ENCODE measurements around the gene RIPPLY2.
"Not testable (repeated sequence)": the region's sequence is repeated elsewhere in the genome, so short reads cannot be mapped to it uniquely, and the experiment has no call there.

Gene RIPPLY2, protein sequence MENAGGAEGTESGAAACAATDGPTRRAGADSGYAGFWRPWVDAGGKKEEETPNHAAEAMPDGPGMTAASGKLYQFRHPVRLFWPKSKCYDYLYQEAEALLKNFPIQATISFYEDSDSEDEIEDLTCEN

DNA sequence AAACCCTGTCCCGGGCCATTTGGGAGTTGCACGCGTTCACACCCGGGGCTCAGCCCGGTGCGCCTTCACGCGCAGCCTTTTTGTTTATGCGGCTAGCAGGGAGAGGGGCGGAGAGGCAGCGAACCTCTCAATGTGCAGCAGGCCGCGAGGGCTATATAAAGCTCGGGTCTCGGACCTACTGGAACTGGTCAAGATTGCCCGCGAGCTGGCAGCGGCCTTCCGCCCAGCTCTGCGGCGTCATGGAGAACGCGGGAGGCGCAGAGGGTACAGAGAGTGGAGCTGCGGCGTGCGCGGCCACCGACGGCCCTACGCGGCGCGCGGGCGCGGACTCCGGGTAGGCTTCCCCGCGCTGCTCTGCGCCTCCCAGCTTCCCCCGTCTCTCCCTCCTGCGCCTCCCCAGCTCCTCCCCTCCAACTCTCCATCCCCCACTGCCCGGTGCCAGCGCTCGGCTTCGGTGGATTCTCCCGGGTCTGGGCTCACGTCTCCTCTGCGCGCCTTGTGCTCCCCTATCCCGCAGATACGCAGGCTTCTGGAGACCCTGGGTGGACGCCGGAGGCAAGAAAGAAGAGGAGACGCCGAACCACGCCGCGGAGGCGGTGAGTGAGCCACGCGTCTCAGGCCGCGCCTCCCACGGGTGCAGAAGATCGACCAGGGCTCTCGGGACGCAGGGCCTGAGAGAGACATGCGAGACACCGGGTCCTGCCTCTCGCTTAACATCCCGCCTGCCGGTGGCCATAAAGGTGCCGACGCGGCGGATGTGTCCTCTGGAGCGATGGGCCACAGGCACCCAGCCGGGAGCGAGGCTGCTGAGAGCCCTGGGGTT lies at the start of gene RIPPLY2:
Gene RIPPLY2 (plus strand): TSS at position 183 of the 823 bp plus-strand sequence. CDS start 57 bp downstream, at position 240.
- DNase-seq (ENCODE audit: low read depth in 3 of 3, low spot score in 1 of 3): no peak

- not testable (repeated sequence) for DNase-seq (ENCODE audit: low read depth in 3 of 3, low spot score in 1 of 3)
Measured at GRCh38 chr6:83803492-83803891, 49.7 kb upstream of the RIPPLY2 start.

DNA sequence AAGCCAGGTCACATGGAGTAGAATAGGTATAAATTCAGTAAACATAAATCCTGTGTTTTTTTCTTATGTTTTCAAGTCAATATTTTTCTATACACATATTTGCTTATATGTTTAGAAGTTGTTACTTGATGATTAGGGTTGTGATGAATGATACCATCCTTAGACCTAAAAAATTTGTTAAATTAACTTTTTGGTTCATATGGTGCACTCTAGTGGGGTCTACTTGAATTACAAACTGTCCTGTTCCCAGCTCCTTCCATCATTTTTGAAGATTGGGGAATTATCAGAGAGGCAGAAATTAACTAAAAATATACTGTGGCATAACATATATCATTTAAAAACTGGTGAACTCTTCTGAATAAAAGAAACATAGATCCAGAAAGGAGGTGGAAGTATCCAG lies 48.3 kb upstream of the RIPPLY2 start:
- no peak for DNase-seq (ENCODE audit: low read depth in 3 of 3, low spot score in 1 of 3)

DNA sequence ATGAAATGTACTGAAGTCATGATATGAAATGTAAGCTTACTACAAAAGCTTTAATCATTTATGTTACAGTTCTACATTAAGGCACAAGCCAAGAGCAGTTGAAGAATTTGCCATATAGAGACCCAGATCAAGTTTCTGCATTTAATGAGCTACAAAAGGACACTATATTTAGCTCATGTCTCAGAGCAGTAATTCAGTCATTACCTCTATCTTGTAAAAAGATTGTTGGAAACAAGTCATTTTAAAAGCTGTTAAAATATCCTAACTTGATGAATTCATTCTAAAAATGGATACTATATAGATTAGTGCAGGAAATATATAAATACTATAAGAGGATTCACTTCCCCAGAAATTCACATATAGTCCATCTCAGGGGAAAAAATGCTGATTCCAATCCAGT lies 45.2 kb upstream of the RIPPLY2 start:
- DNase-seq (ENCODE audit: low read depth in 3 of 3, low spot score in 1 of 3): no peak

DNA sequence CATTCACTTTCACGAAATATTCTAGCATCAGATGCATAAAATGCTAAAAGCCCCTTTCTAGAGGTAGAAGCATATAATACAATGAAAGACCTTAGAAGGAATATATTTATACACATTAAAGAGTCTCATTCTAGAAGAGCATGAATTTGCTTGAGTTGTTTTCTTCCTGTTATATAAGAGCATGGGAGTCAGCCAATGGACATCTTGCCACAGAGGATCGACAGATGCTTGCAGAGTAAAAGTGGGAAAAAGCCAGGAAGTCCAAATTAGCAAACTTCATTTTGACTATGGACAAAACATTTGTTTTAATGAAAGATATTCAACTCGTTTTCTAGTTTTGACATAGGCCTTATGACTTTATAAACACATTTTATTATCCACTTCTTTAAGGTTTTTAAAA lies 44.2 kb upstream of the RIPPLY2 start:
- no peak for DNase-seq (ENCODE audit: low read depth in 3 of 3, low spot score in 1 of 3)

DNA sequence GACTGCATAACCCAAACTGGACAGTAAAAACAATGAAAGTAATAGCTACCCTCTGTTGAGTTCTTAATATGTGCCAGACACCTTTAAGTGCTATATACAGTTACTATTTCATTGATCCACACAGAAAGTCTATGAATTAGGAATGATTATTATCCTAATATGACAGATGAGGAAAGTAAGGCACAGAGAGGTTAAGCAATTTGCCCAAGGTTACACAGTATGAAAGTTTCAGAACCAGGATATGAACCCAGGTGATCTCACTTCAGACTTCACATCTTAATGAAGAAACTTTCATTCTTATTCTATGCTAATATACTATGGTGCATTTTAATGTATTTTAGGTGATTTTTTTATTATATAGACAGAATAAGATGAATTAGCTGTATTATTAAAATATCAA lies 40.6 kb upstream of the RIPPLY2 start:
- no peak for DNase-seq (ENCODE audit: low read depth in 3 of 3, low spot score in 1 of 3)

DNA sequence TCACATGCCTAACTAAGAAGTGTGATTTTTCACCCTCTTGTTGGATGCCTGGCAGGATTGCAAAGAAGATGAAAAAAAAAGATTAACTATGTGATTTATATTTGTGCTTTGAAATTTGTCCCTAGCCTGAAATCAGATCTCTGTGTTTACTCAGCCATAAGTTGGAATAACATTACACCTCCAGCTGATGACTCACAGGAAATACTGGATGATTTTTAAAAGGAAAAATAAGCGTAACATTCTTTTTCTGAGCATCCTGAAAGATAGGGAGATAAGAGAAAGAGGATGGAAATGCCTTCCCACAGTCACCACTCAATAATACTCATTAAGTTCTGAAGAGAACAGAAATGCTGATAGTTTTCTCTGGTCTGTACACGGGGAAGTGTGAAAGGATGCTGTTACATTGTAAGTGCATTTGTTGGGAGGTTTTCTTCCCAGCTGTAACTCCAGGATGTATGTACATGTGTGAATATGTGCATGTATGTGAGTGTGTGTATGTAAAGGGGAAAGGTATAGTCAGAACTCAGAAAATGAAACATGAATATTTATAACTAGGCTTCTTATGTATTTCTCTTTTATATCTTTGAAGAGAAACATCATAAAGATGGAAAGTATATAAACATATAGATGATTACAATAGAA lies 37.4 kb upstream of the RIPPLY2 start:
- no peak for DNase-seq (ENCODE audit: low read depth in 3 of 3, low spot score in 1 of 3)

GRCh38 chr6:83822629-83823169 lies 30.5 kb upstream of the RIPPLY2 start:
- DNase-seq (ENCODE audit: low read depth in 3 of 3, low spot score in 1 of 3): no peak

GRCh38 chr6:83824388-83824801 lies 28.8 kb upstream of the RIPPLY2 start:
- DNase-seq (ENCODE audit: low read depth in 3 of 3, low spot score in 1 of 3): no peak

DNA sequence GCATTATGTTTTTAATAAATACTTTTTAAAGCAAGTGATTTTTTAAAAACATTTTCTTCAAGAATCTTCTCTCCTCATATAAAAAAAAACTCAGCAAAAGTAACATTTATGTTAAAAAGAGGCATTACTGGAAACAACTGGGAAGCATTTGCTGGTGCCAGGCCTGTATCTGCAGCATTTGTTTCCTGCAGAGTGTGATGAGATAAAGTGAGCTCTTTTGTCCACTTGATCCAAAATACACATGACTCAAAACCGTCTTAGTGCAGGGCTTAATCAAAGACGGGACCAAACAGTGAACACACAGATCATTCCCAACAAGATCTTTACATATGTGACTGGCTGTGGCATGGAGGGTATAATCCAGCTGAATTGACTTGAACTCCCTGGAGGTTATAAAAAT lies 28.3 kb upstream of the RIPPLY2 start:
- no peak for DNase-seq (ENCODE audit: low read depth in 3 of 3, low spot score in 1 of 3)

GRCh38 chr6:83827050-83827449 lies 26.1 kb upstream of the RIPPLY2 start:
- no peak for DNase-seq (ENCODE audit: low read depth in 3 of 3, low spot score in 1 of 3)

GRCh38 chr6:83838727-83839126 lies 14.4 kb upstream of the RIPPLY2 start:
- DNase-seq (ENCODE audit: low read depth in 3 of 3, low spot score in 1 of 3): no peak

GRCh38 chr6:83844170-83844569 lies 9.0 kb upstream of the RIPPLY2 start:
- no peak for DNase-seq (ENCODE audit: low read depth in 3 of 3, low spot score in 1 of 3)

- no peak for DNase-seq (ENCODE audit: low read depth in 3 of 3, low spot score in 1 of 3)
Measured at GRCh38 chr6:83846291-83846690, 6.9 kb upstream of the RIPPLY2 start.

DNA sequence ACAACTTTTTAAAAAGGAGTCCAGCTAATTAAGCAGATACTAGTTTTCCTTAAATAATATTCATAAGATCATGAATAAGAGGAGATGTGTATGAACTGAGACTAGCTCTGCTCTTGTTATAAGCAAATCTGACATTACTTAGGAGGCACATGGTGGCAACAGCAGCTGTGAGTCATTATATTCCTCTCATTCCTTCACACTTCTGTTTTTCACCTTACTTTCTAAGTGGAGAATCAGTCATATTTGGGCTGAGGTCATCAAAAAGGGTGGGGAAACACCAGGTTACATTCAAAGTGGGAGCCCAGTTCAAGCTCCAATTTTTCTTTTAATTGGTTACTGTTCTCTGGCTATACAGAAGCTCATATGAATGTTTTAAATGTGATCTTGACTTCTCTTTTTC lies 6.0 kb upstream of the RIPPLY2 start:
- no peak for DNase-seq (ENCODE audit: low read depth in 3 of 3, low spot score in 1 of 3)

DNA sequence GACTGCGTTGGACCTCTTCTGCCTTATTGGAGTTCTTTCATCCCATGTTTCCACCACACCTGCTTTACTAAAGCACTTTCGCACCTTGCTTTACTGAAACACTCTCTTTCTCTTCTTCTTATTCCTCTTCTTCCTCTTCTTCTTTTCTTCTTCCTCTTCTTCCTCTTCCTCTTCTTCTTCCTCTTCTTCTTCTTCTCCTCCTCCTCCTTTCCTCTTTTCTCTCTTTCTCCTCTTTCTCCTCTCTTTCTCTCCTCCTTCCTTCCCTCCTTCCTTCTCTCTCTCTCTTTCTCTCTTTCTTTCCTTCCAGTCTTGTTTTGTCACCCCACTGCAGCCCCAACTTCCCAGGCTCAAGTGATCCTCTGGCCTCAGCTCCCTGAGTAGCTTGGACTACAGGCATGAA lies 4.0 kb upstream of the RIPPLY2 start:
- no peak for DNase-seq (ENCODE audit: low read depth in 3 of 3, low spot score in 1 of 3)

GRCh38 chr6:83849610-83850009 lies 3.5 kb upstream of the RIPPLY2 start:
- DNase-seq (ENCODE audit: low read depth in 3 of 3, low spot score in 1 of 3): no peak

GRCh38 chr6:83852528-83853177 lies 507 bp upstream of the RIPPLY2 start:
- no peak for DNase-seq (ENCODE audit: low read depth in 3 of 3, low spot score in 1 of 3)

- DNase-seq (ENCODE audit: low read depth in 3 of 3, low spot score in 1 of 3): no peak
Measured at GRCh38 chr6:83854001-83854501, 891 bp downstream of the RIPPLY2 start.

GRCh38 chr6:83854766-83855165 lies 1.6 kb downstream of the RIPPLY2 start:
- DNase-seq (ENCODE audit: low read depth in 3 of 3, low spot score in 1 of 3): no peak
